Neural cell (in vitro differentiated cells): ENCODE measurements around the gene ZNF516. TPM values are rescaled to one million over a fixed set of nuclear protein-coding genes. Genes with fewer than 3 reads are reported as not detected.

Source experiments
- H2AFZ ChIP-seq: fragments of 200-600, 300-800 bp; sonication (generic), shearing (Covaris generic); 2 replicates; pipeline ENCODE4 v1.6.0; 2014; ENCODE audit warnings: low read depth, mild to moderate bottlenecking, antibody characterized with exemption, low read length, moderate library complexity
- H3F3A ChIP-seq: fragments of 200-600 bp; shearing (Covaris generic); 2 replicates; pipeline ENCODE4 v1.6.1; 2016; ENCODE audit warnings: mild to moderate bottlenecking, moderate library complexity, mixed read lengths, antibody characterized with exemption, low read length; ENCODE audit not compliant: insufficient read depth, poor library complexity, severe bottlenecking
- H3K27ac ChIP-seq: fragments of 200-600, 300-800 bp; sonication (generic), shearing (Covaris generic); 2 replicates; pipeline ENCODE4 v1.5.1; 2014; ENCODE audit warnings: mild to moderate bottlenecking, low read length, moderate library complexity
- H3K27me3 ChIP-seq: fragments of 300-800, 200-600 bp; sonication (generic), shearing (Covaris generic); 2 replicates; pipeline ENCODE4 v1.6.0; 2014; ENCODE audit warnings: mild to moderate bottlenecking, low read depth, low read length, moderate library complexity; ENCODE audit not compliant: insufficient read depth
- H3K36me3 ChIP-seq: fragments of 300-800, 200-600 bp; sonication (generic), shearing (Covaris generic); 2 replicates; pipeline ENCODE4 v1.5.1; 2014; ENCODE audit warnings: mild to moderate bottlenecking, antibody characterized with exemption, low read length, moderate library complexity; ENCODE audit not compliant: insufficient read depth
- H3K4me2 ChIP-seq: fragments of 300-800, 200-600 bp; sonication (generic), shearing (Covaris generic); 2 replicates; pipeline ENCODE4 v1.6.0; 2014; ENCODE audit warnings: mild to moderate bottlenecking, low read length
- H3K4me3 ChIP-seq: fragments of 300-800, 200-600 bp; sonication (generic), shearing (Covaris generic); 2 replicates; pipeline ENCODE4 v1.5.1; 2014; ENCODE audit warnings: mild to moderate bottlenecking, low read length, moderate library complexity
- H3K79me2 ChIP-seq: fragments of 200-600 bp; shearing (Covaris generic); replicated peaks from 2 replicates; pipeline ENCODE4 v1.6.0; 2014; ENCODE audit warnings: mild to moderate bottlenecking, low read length, moderate library complexity; ENCODE audit not compliant: insufficient read depth
- H3K9ac ChIP-seq: fragments of 300-800, 200-600 bp; sonication (generic), shearing (Covaris generic); 2 replicates; pipeline ENCODE4 v1.6.1; 2016; ENCODE audit warnings: mild to moderate bottlenecking, low read length, mixed read lengths
- H3K9me2 ChIP-seq: fragments of 200-600 bp; shearing (Covaris generic); 2 replicates; pipeline ENCODE4 v1.6.1; 2016; ENCODE audit warnings: mild to moderate bottlenecking, low read length, mixed read lengths; ENCODE audit not compliant: insufficient read depth
- H3K9me3 ChIP-seq: fragments of 200-600, 300-800 bp; sonication (generic), shearing (Covaris generic); 2 replicates; pipeline ENCODE4 v1.6.1; 2016; ENCODE audit warnings: mild to moderate bottlenecking, mixed run types, low read length, moderate library complexity, mixed read lengths
- H4K20me1 ChIP-seq: fragments of 200-600 bp; shearing (Covaris generic); 2 replicates; pipeline ENCODE4 v1.6.1; 2016; ENCODE audit warnings: mild to moderate bottlenecking, mixed run types; ENCODE audit not compliant: insufficient read depth
- CTCF ChIP-seq: fragments of 450-650 bp; IDR thresholded peaks from 2 replicates; pipeline ENCODE4 v1.5.1; 2014; ENCODE audit warnings: antibody characterized with exemption, mild to moderate bottlenecking, moderate library complexity; ENCODE audit not compliant: poor library complexity, severe bottlenecking
- EP300 ChIP-seq: fragments of 450-650 bp; conservative IDR thresholded peaks from 2 replicates; pipeline ENCODE4 v1.6.1; 2014; ENCODE audit warnings: antibody characterized with exemption, mild to moderate bottlenecking, moderate library complexity; ENCODE audit not compliant: poor library complexity, severe bottlenecking
- EZH2 ChIP-seq: fragments of 200-600, 300-800 bp; shearing (Covaris generic), sonication (generic); IDR thresholded peaks from 2 replicates; pipeline ENCODE4 v1.6.1; 2014; ENCODE audit warnings: antibody characterized with exemption, low read length, borderline replicate concordance, mild to moderate bottlenecking; ENCODE audit not compliant: insufficient read depth, poor library complexity, severe bottlenecking
- MXI1 ChIP-seq: fragments of 450-650 bp; conservative IDR thresholded peaks from 2 replicates; pipeline ENCODE4 v1.6.1; 2014; ENCODE audit warnings: antibody characterized with exemption, mild to moderate bottlenecking; ENCODE audit not compliant: poor library complexity, severe bottlenecking
- POLR2AphosphoS5 ChIP-seq: IDR thresholded peaks from 2 replicates; pipeline ENCODE4 v1.6.1; 2012
- RAD21 ChIP-seq: fragments of 450-650 bp; conservative IDR thresholded peaks from 2 replicates; pipeline ENCODE4 v1.6.1; 2014; ENCODE audit warnings: antibody characterized with exemption, mild to moderate bottlenecking, moderate library complexity
- REST ChIP-seq: IDR thresholded peaks from 2 replicates; pipeline ENCODE4 v1.6.1; 2012; ENCODE audit warnings: borderline replicate concordance
- SMC3 ChIP-seq: fragments of 450-650 bp; conservative IDR thresholded peaks from 2 replicates; pipeline ENCODE4 v1.6.1; 2014; ENCODE audit warnings: antibody characterized with exemption, mild to moderate bottlenecking, moderate library complexity; ENCODE audit not compliant: poor library complexity
- TAF1 ChIP-seq: IDR thresholded peaks from 2 replicates; pipeline ENCODE4 v1.6.1; 2012; ENCODE audit warnings: low read depth
- polyA plus RNA-seq: library from polyadenylated mRNA; depleted of rRNA; stranded (reverse); fragments of >200 nt; gene quantifications from 2 replicates; pipeline ENCODE4 v1.2.3, GENCODE V29; 2014

The ZNF516 gene
- polyA plus RNA-seq, 1 donor from 2014 or later = 11.5 TPM

GRCh38 chr18:76503649-76504386 lies 8.8 kb upstream of the ZNF516 start:
- Histone ChIP-seq H3K9ac (no peak overlapping the region), H3K27me3 (no peaks in the 10 kb centered on the region), H2AFZ (no peak overlapping the region), H3K36me3 (no peaks in the 10 kb centered on the region), H3K4me3 (no peak overlapping the region), H3K9me2 (no peaks in the 10 kb centered on the region), H3F3A (no peaks in the 10 kb centered on the region), H3K4me2 (no peak overlapping the region), H3K9me3 (no peaks in the 10 kb centered on the region), H4K20me1 (no peaks in the 10 kb centered on the region), H3K27ac (no peak overlapping the region), H3K79me2 (no peaks in the 10 kb centered on the region)
- TF ChIP-seq EZH2 (no peak), EP300 (no peak), CTCF (no peak), TAF1 (no peak), MXI1 (no peak), REST (no peak), POLR2AphosphoS5 (no peak), RAD21 (no peak), SMC3 (no peak)

- Histone ChIP-seq H3K27me3 (no peaks in the 10 kb centered on the region), H3K79me2 (no peaks in the 10 kb centered on the region), H2AFZ (no peak overlapping the region), H3K4me2 (no peak overlapping the region), H3K9me3 (no peaks in the 10 kb centered on the region), H3K9me2 (no peaks in the 10 kb centered on the region), H3K27ac (no peak overlapping the region), H3F3A (no peaks in the 10 kb centered on the region), H4K20me1 (no peaks in the 10 kb centered on the region), H3K36me3 (no peaks in the 10 kb centered on the region), H3K9ac (no peak overlapping the region), H3K4me3 (no peak overlapping the region)
- no peak for TF ChIP-seq MXI1
These were observed 7.5 kb upstream of the ZNF516 start for GRCh38 chr18:76502551-76502950.
